ENCODE data around the gene TAGLN.
"Not testable (repeated sequence)": the region's sequence is repeated elsewhere in the genome, so short reads cannot be mapped to it uniquely, and the experiment has no call there.

Gene TAGLN

GRCh38 chr11:117181586-117182550 is 17.3 kb upstream of the TAGLN start:
- no peak for DNase-seq

DNA sequence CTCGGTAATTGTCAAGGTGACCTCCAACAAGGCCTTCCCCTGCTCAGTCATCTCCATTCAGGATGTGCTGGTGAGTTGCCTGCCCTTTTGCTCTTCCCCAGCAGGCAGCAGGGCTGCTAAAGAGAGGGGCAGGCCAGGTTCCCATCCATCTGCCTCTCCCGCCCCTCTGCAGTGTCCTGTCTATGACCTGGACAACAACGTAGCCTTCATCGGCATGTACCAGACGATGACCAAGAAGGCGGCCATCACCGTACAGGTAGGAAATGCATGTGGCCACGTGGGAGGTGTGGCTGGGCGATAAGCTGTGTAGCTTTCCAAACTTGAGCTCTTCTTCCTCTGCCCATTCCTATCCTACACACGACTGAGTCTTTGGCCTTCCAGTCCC is 16.6 kb upstream of the TAGLN start:
- no peak for DNase-seq

- not testable (repeated sequence) for DNase-seq
Measured at GRCh38 chr11:117183178-117183577, 16.0 kb upstream of the TAGLN start.

DNA sequence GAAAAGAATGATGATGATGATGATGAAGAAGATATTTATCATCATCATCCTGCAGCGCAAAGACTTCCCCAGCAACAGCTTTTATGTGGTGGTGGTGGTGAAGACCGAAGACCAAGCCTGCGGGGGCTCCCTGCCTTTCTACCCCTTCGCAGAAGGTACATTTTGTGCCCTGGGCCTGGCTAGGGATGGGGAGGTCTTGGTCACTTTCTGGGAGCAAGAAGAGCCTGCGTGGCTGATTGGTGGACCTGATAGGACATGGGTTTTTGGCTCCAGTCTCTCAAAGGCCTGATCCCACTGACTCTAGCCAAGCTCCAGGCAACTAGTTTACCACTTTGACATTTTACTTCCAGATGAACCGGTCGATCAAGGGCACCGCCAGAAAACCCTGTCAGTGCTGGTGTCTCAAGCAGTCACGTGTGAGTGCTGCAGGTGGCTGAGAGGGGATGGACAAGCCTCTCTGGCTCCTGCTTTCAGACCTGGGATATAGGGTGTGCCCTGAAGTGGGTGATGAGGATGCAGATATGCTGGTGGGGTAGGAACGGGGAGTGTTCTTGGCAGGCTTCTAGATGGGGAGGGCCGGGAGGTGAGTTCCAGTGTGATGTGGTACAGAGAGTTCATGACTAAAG is 15.3 kb upstream of the TAGLN start:
- DNase-seq = no peak

DNA sequence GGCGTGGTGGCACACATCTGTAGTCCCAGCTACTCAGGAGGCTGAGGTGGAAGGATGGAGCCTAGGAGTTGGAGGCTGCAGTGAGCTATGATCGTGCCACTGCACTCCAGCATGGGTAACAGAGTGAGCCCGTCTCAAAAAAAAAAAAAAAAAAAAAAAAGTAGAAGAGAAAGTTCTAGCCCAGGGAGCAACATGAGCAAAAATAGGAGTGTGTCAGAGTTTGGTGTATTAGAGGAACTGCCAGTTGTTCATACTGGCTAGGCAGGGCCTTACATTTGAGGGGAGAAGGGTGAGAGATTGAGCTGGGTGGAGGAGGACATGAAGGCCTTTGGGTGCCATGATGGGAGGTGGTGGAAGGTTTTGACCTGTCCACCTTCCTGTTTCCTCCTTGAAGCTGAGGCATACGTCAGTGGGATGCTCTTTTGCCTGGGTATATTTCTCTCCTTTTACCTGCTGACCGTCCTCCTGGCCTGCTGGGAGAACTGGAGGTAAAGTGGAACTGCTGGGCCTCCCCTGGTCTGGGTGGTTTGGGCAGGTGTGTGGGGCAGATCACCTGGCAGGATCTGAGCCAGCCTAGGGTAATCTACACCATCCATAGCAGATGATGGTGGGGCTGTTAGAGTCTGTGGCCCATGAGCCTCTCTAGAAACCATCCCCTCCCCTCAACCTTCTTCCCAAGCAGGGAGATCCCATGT is 13.3 kb upstream of the TAGLN start:
- no peak for DNase-seq

GRCh38 chr11:117186431-117186761 is 12.8 kb upstream of the TAGLN start:
- DNase-seq = no peak

GRCh38 chr11:117187007-117187406 is 12.2 kb upstream of the TAGLN start:
- DNase-seq = no peak

DNA sequence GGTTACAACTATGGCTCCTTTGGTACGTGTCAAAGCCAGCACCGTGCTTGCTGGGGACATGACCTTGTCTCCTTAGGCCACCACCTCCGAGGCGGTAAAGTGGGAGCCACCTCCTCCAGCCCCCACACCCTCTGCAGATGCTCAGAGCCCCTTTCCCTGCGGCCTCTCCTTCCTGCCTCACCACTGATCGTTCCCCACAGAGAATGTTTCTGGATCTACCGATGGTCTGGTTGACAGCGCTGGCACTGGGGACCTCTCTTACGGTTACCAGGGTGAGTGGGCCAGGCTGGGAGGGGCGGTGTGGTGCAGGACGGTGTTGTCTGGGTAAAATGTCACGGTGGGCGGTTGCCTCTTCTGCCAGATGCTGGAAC is 11.8 kb upstream of the TAGLN start:
- no peak for DNase-seq

GRCh38 chr11:117187799-117188481 is 11.2 kb upstream of the TAGLN start:
- DNase-seq = no peak

DNA sequence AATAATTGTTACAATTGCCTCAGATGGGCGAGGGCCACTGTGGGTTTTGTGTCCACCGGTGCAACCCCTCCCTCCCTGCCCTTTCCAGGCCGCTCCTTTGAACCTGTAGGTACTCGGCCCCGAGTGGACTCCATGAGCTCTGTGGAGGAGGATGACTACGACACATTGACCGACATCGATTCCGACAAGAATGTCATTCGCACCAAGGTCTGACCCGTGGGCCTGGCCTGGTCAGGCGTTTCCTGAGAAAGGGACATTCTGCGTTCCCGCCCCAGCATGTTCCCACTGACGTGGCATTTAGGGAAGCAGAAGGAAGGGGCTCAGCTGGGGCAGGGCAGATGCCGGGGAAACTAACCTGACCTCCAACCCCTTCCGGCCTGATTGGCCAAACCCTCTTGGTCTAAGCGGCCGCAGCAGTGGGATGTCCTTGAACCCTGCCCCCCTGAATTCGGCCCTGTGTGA is 10.5 kb upstream of the TAGLN start:
- DNase-seq = no peak

GRCh38 chr11:117189191-117189940 is 9.8 kb upstream of the TAGLN start:
- DNase-seq = no peak

- DNase-seq = no peak
Measured at GRCh38 chr11:117189941-117190544, 9.1 kb upstream of the TAGLN start.

DNA sequence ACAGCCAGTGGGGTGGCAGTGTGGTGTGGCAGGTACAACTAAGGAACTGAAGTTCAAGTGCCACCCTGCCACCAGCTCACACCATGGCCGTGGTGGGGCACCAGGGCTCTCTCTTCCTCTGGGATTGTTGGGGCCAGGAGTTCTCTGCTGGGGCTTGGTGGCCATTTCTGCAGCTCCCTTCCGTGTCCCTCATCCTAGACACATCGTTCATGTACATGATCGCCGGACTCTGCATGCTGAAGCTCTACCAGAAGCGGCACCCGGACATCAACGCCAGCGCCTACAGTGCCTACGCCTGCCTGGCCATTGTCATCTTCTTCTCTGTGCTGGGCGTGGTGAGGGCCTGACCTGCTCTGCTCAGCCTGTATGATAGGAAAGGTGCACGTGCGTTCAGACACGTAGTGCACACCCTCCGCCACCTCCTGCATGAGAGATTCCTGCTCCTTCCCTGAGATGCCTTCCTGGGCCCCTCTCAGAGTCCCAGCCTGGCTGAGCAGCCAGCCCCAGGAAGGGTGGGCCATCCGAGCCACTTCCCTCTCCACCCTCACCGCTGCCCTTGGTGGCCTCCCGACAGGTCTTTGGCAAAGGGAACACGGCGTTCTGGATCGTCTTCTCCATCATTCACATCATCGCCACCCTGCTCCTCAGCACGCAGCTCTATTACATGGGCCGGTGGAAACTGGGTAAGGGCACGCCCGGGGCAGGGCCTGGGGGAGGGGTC is 7.3 kb upstream of the TAGLN start:
- no peak for DNase-seq

DNA sequence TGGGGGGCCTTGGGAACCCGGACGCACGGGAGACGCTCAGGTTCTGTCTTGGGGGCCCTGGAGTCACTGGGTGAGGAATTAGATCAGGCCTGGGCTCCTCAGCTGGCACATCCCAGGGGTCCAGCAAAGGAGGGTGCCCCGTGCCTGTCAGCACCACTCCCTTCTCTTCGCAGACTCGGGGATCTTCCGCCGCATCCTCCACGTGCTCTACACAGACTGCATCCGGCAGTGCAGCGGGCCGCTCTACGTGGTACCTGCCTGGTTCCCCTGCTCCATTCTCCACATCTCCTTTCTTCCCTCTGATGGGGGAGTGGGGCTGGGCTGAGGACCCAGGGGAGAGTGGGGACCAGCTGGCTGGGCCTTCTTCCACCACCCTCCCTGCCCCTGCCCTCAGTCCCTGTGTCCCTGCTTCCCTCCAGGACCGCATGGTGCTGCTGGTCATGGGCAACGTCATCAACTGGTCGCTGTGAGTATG is 6.7 kb upstream of the TAGLN start:
- DNase-seq = no peak

- DNase-seq = no peak
Measured at GRCh38 chr11:117193130-117194020, 5.8 kb upstream of the TAGLN start.

DNA sequence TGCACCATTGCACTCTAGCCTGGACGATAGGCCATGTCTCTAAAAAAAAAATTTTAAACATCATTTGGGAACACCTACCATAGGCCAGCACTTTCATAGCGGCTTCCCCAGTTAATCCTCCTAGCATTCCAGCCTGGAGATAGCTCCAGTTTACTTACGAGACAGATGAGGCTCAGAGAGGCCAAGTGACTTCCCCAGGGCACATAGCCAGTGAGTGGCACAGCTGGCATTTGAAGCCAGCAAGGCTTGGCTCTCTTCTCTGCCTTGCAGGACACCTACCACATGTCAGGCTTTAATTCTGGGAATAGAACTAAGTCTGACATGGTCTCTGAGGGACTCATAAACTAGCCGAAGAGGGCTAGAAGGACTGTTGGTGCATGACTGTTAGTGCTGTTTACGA is 4.9 kb upstream of the TAGLN start:
- no peak for DNase-seq

DNA sequence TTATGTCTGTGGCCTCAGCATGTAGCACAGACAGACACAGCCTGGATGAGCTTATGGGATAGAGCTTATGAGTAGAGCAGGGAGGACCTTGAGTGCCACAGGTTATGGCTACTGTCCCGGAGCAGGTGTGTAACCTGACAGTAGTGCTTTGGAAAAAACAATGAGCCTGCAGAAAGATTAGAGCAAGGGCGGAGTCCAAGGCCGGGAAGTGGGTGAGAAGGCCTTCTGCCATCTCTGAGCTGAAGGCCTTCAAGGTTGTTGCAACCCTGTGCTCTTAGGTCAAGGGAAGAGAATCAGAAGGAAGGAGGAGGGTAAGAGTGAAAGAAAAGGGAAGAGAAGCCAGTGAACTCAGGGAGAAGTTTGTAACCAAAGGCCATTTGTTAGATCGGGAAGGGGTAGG is 3.9 kb upstream of the TAGLN start:
- no peak for DNase-seq

- DNase-seq = no peak
Measured at GRCh38 chr11:117195761-117196160, 3.4 kb upstream of the TAGLN start.

GRCh38 chr11:117197006-117197405 is 2.2 kb upstream of the TAGLN start:
- DNase-seq = no peak
